Activated CD4-positive, alpha-beta T cell treated with anti-CD3 and anti-CD28 coated beads, Interleukin-2, amount 10 ng/mL, durations not matched to agents 24 days and 14 days (primary cell): ENCODE measurements around the gene CEP290. TPM values are rescaled to one million over a fixed set of nuclear protein-coding genes. Genes with fewer than 3 reads are reported as not detected.

Experiments used
- DNase-seq: peaks from one replicate; pipeline ENCODE4 v3.0.0; 2022
- H3K27ac Mint-ChIP-seq: one replicate; pipeline ENCODE4 v1.8.0; 2022; ENCODE audit warnings: mild to moderate bottlenecking, mixed read lengths
- H3K27me3 Mint-ChIP-seq: one replicate; pipeline ENCODE4 v1.8.0; 2022; ENCODE audit warnings: mixed read lengths
- H3K36me3 Mint-ChIP-seq: one replicate; pipeline ENCODE4 v1.8.0; 2022; ENCODE audit warnings: low read depth, mild to moderate bottlenecking, mixed read lengths
- H3K4me1 Mint-ChIP-seq: one replicate; pipeline ENCODE4 v1.8.0; 2021; ENCODE audit warnings: mixed read lengths
- H3K4me3 Mint-ChIP-seq: one replicate; pipeline ENCODE4 v1.8.0; 2022; ENCODE audit warnings: mild to moderate bottlenecking, moderate library complexity, mixed read lengths
- H3K9me3 Mint-ChIP-seq: one replicate; pipeline ENCODE4 v1.8.0; 2021; ENCODE audit warnings: mixed read lengths
- intact Hi-C: fragments of 100-400 bp; cut with micrococcal nuclease; formaldehyde crosslinking; loops from one replicate; pipeline ENCODE4 v1.15.1; 2023
- total RNA-seq: library from RNA; stranded (reverse); gene quantifications from 2 replicates; pipeline ENCODE4 v1.2.3, GENCODE V29; 2022

Gene CEP290
- total RNA-seq, 1 donor from 2014 or later: 17.9 TPM

DNA sequence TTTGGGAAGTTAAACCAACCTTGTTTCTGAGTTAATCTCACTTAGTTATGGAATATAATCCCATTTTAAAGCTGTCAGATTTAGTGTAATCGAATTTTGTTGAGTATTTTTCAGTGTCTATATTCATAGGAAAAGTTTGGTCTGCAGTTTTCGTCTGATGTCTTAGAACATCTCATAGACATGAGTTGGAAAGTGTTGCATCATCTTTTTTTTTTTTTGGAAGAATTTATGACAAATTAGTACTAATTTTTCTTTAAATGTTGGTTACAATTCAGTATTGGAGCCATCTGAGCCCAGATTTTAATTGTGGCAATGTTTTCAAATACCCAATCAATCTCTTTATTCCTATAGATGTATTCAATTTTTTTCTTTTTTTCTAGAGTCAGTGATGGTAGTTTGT is 140.6 kb downstream of the CEP290 start:
- intact Hi-C loops: no loop called here
- no peak for DNase-seq
- no peaks in the 10 kb centered on the region for H3K36me3 Mint-ChIP-seq
- peaks cover 2% of the 10 kb centered on the region for H3K27me3 Mint-ChIP-seq
- no peak overlapping the region for H3K4me3 Mint-ChIP-seq
- H3K4me1 Mint-ChIP-seq: no peaks in the 10 kb centered on the region
- no peak overlapping the region for H3K27ac Mint-ChIP-seq
- no peaks in the 10 kb centered on the region for H3K9me3 Mint-ChIP-seq

Other genes starting within 250 kb of the CEP290 start
- not detected in 2 replicates for gene C12orf50, start 112.7 kb downstream of the CEP290 start, total RNA-seq
- 8.2 and 8.3 TPM in 2 replicates for gene TMTC3, start 219 bp upstream of the CEP290 start, total RNA-seq